ENCODE results near the gene NFIX. TPM values are rescaled to one million over a fixed set of nuclear protein-coding genes. Genes with fewer than 3 reads are reported as not detected.

NFIX gene
- polyA plus RNA-seq, 3 donors from 2014 or later, result 0.49 TPM; not detected in 2

GRCh38 chr19:13060964-13061927, 66.0 kb downstream of the NFIX start:
- Mint-ChIP-seq H3K27me3 (ENCODE audit: low read depth in 3 of 3) (peaks cover 8 to 10% (median 9%) of the 10 kb centered on the region in 3 donors), H3K4me3 (peak overlapping the region; percentile 70 to 80 (median 73)), H3K36me3 (no peaks in the 10 kb centered on the region), H3K9me3 (no peaks in the 10 kb centered on the region), H3K4me1 (peaks cover 9 to 13% of the 10 kb centered on the region in 2 donors), H3K27ac (peak overlapping the region in 5 of 6 donors; percentile 64 to 79 (median 72))
- DNase-seq, result peak; percentile 77 to 79 (median 79)

- H3K4me1 Mint-ChIP-seq, result peaks cover 9 to 13% of the 10 kb centered on the region in 2 donors
- no peaks in the 10 kb centered on the region for H3K9me3 Mint-ChIP-seq
- peaks cover 9 to 10% (median 10%) of the 10 kb centered on the region in 3 donors for H3K27me3 Mint-ChIP-seq (ENCODE audit: low read depth in 3 of 3)
- no peak overlapping the region for H3K4me3 Mint-ChIP-seq
- H3K27ac Mint-ChIP-seq, result peak overlapping the region in 1 of 6 donors; percentile 45
- DNase-seq, result no peak
- no peaks in the 10 kb centered on the region for H3K36me3 Mint-ChIP-seq
These were observed 67.0 kb downstream of the NFIX start for GRCh38 chr19:13062317-13062716.

- Mint-ChIP-seq H3K9me3 (no peaks in the 10 kb centered on the region), H3K27ac (peak overlapping the region in 1 of 6 donors; percentile 68), H3K36me3 (no peaks in the 10 kb centered on the region), H3K27me3 (ENCODE audit: low read depth in 3 of 3) (peaks cover 7 to 10% (median 10%) of the 10 kb centered on the region in 3 donors), H3K4me3 (no peak overlapping the region), H3K4me1 (peaks cover 9 to 13% of the 10 kb centered on the region in 2 donors)
- no peak for DNase-seq
These were observed 68.3 kb downstream of the NFIX start for GRCh38 chr19:13063461-13064091.

DNA sequence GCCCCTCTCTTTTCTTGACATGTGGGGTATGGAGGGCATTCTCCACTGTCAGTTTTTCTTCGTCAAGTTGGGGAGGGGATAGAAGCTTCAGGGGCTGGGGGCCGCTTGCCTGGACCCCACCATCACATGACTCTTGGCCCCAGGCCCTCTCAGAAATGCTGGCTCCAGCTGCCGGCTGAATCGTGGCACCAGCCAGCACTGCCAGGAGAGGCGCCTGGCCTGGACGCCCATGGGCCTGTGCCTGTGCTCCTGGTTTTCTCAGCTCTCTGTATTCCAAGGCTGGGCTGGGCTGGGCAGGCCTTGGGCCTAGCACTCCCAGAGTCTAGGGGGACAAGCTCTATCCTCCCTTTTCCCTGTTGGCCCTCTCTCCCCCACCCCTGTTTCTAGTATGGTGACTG, 68.8 kb downstream of the NFIX start:
- Mint-ChIP-seq H3K4me1 (peaks cover 9 to 13% of the 10 kb centered on the region in 2 donors), H3K4me3 (no peak overlapping the region), H3K36me3 (no peaks in the 10 kb centered on the region), H3K27me3 (ENCODE audit: low read depth in 3 of 3) (peaks cover 7 to 10% (median 9%) of the 10 kb centered on the region in 3 donors), H3K27ac (no peak overlapping the region), H3K9me3 (no peaks in the 10 kb centered on the region)
- DNase-seq, result no peak

DNA sequence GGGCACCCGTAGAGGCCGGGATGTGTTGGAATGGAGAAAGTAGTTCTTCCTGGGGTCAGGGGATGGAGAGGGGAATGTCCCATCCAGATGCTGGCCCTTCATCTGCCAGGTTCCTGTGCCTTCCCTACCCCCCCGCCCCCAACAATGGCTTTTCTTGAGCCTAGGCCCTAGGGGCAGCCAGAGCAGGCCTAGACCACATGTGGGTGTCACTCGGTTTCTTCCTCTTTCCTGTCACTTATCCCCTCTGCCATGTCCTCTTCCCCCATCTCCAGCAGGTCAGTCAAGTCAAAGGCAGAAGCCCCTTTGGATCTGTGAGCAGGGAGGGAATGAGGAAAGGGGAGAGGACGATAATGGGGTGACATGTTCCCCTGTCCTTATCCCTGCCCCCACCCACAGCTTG, 71.0 kb downstream of the NFIX start:
- Mint-ChIP-seq H3K4me1 (peaks cover 3 to 5% of the 10 kb centered on the region in 2 donors), H3K27ac (no peak overlapping the region), H3K27me3 (ENCODE audit: low read depth in 3 of 3) (peaks cover 5 to 12% (median 8%) of the 10 kb centered on the region in 3 donors), H3K36me3 (no peaks in the 10 kb centered on the region), H3K9me3 (no peaks in the 10 kb centered on the region), H3K4me3 (no peak overlapping the region)
- DNase-seq, result no peak

- no peaks in the 10 kb centered on the region for H3K9me3 Mint-ChIP-seq
- H3K4me3 Mint-ChIP-seq, result no peak overlapping the region
- no peaks in the 10 kb centered on the region for H3K4me1 Mint-ChIP-seq
- no peak for DNase-seq
- H3K27ac Mint-ChIP-seq, result no peak overlapping the region
- no peaks in the 10 kb centered on the region for H3K36me3 Mint-ChIP-seq
- H3K27me3 Mint-ChIP-seq (ENCODE audit: low read depth in 3 of 3), result peaks cover 5 to 12% (median 8%) of the 10 kb centered on the region in 3 donors
These were observed 71.9 kb downstream of the NFIX start for GRCh38 chr19:13066933-13067807.

GRCh38 chr19:13068085-13068846, 73.0 kb downstream of the NFIX start:
- Mint-ChIP-seq H3K36me3 (no peaks in the 10 kb centered on the region), H3K9me3 (no peaks in the 10 kb centered on the region), H3K4me1 (no peaks in the 10 kb centered on the region), H3K27me3 (ENCODE audit: low read depth in 3 of 3) (peaks cover 6 to 10% (median 7%) of the 10 kb centered on the region in 3 donors), H3K27ac (no peak overlapping the region), H3K4me3 (no peak overlapping the region)
- DNase-seq, result no peak

GRCh38 chr19:13069415-13070359, 74.4 kb downstream of the NFIX start:
- no peak overlapping the region for H3K27ac Mint-ChIP-seq
- peaks cover 7 to 9% (median 9%) of the 10 kb centered on the region in 3 donors for H3K27me3 Mint-ChIP-seq (ENCODE audit: low read depth in 3 of 3)
- H3K4me3 Mint-ChIP-seq, result no peak overlapping the region
- H3K36me3 Mint-ChIP-seq, result no peaks in the 10 kb centered on the region
- no peaks in the 10 kb centered on the region for H3K4me1 Mint-ChIP-seq
- no peaks in the 10 kb centered on the region for H3K9me3 Mint-ChIP-seq
- no peak for DNase-seq

DNA sequence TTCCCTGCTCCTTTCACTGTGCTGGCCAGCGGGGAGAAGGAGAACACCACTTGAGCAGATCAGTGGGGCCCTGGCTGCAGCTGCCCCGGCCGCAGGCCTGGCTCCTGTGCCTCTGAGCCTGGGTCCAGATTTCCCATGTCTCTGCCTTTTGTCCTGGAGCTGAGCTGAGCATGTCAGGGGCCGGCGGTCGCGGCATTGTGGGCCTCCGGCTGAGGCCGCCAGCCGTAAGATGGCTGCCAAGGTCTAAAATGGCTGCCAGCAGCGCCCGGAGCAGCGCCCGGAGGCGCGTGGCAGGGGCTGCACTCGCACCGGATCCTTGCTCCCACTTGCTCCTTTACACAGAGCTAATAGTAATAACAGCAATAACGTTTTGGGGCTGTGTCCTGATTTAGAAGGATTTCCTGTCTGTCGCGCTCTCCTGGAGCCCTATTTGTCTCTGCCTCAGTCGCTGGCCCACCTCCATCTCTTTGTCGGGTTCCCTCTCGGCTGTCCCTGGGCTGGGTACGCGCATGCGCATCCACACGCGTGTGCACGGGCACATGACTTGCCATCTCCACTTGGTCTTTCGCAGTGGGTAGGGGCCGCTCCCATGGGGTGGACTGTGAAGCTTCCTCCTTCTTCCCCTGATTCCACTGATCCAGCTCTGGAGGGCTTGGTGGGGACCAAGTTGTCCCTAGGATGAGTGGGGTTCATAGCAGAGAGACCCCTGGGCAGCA, 75.3 kb downstream of the NFIX start:
- no peak for DNase-seq
- no peak overlapping the region for H3K27ac Mint-ChIP-seq
- H3K27me3 Mint-ChIP-seq (ENCODE audit: low read depth in 3 of 3), result peaks cover 7 to 10% (median 9%) of the 10 kb centered on the region in 3 donors
- H3K9me3 Mint-ChIP-seq, result no peaks in the 10 kb centered on the region
- no peak overlapping the region for H3K4me3 Mint-ChIP-seq
- H3K4me1 Mint-ChIP-seq, result no peaks in the 10 kb centered on the region
- no peaks in the 10 kb centered on the region for H3K36me3 Mint-ChIP-seq

GRCh38 chr19:13071444-13072187, 76.3 kb downstream of the NFIX start:
- Mint-ChIP-seq H3K27me3 (ENCODE audit: low read depth in 3 of 3) (peaks cover 6 to 10% (median 7%) of the 10 kb centered on the region in 3 donors), H3K4me3 (no peak overlapping the region), H3K9me3 (no peaks in the 10 kb centered on the region), H3K36me3 (no peaks in the 10 kb centered on the region), H3K27ac (no peak overlapping the region), H3K4me1 (no peaks in the 10 kb centered on the region)
- DNase-seq, result no peak

DNA sequence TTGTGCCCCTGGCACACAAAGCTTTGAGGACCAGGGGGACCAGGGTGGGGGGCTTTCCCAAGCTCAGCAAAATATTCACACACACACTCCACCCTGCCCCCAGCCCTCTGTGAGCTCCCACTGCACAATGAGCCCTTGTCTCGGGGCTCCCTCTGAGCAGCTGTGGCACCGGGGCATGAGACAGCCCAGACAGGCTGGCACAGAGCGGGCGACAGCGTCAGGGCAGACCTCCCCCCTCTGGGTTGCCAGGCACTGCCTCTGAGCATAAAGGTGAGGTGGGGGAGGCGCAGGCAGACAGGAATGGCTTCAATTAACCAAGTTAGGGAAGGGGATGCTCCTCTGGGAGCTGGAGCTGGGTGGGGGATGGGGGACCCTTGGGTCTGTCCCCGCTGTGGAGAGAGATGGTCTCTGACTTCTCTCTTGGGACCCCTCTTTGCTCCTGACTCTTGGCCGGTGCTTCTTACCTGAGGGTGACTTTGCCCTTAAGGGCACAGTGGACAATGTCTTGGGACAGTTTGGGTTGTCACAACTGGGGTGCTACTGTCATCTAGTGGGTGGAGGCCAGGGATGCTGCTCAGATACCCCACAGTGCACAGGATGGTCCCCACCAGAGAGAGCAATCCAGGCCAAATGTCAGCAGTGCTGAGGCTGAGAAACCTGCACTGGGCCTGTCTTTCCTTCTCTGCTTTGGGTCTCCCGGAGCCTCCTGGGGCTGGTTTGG, 77.1 kb downstream of the NFIX start:
- no peaks in the 10 kb centered on the region for H3K9me3 Mint-ChIP-seq
- no peak overlapping the region for H3K27ac Mint-ChIP-seq
- H3K4me1 Mint-ChIP-seq, result no peaks in the 10 kb centered on the region
- H3K36me3 Mint-ChIP-seq, result no peaks in the 10 kb centered on the region
- DNase-seq, result no peak
- no peak overlapping the region for H3K4me3 Mint-ChIP-seq
- peaks cover 6 to 10% (median 8%) of the 10 kb centered on the region in 3 donors for H3K27me3 Mint-ChIP-seq (ENCODE audit: low read depth in 3 of 3)
